ENCODE results near the gene PEF1. TPM values are rescaled to one million over a fixed set of nuclear protein-coding genes. Genes with fewer than 3 reads are reported as not detected.

PEF1 gene
- total and polyA plus RNA-seq, 2 experiments from 2014 or later = 22.3 to 68.5 TPM

GRCh38 chr1:31583082-31583994, 61.3 kb downstream of the PEF1 start:
- H3K27ac Mint-ChIP-seq = peak overlapping the region; percentile 78
- Histone ChIP-seq H3K4me3 (no peak overlapping the region), H3K27me3 (ENCODE audit: insufficient read depth) (peaks cover 3% of the 10 kb centered on the region), H2AFZ (no peak overlapping the region), H4K20me1 (replicated peaks; ENCODE audit: insufficient read depth) (peaks cover 4% of the 10 kb centered on the region; the same call in 1 of the 2 replicates), H3K9me2 (ENCODE audit: insufficient read depth) (no peaks in the 10 kb centered on the region), H3K79me2 (replicated peaks; ENCODE audit: insufficient read depth) (no peaks in the 10 kb centered on the region), H3K4me2 (0 out of 2 replicates have a peak overlapping the region, but pooled peaks have one; percentile 66), H3F3A (replicated peaks; ENCODE audit: low read depth) (peaks cover 7% of the 10 kb centered on the region), H3K36me3 (ENCODE audit: insufficient read depth) (no peaks in the 10 kb centered on the region), H3K27ac (ENCODE audit: low read depth) (no peak overlapping the region), H3K4me1 (ENCODE audit: insufficient read depth) (peaks cover 49% of the 10 kb centered on the region)
- peaks cover 39% of the 10 kb centered on the region for H3K4me1 Mint-ChIP-seq
- no peak overlapping the region; the same call in 2 of the 3 replicates for H3K4me3 Mint-ChIP-seq
- H3K9me3 Mint-ChIP-seq = no peaks in the 10 kb centered on the region
- ATAC-seq (no peak), DNase-seq (ENCODE audit: low spot score) (no peak)
- peaks cover 17% of the 10 kb centered on the region for H3K27me3 Mint-ChIP-seq (ENCODE audit: insufficient read depth, low read depth, poor library complexity)
- no peak for TF ChIP-seq JUNB (IDR thresholded peaks at IDR 0.05; ENCODE audit: unreplicated experiment)
- no peak for TF ChIP-seq EZH2phosphoT487 (IDR thresholded peaks at IDR 0.05; ENCODE audit: unreplicated experiment)
- no peak for TF ChIP-seq ETS1 (IDR thresholded peaks at IDR 0.05)
- TF ChIP-seq CREB1 (CRISPR knock-in tag; IDR thresholded peaks at IDR 0.05; ENCODE audit: low read depth) = no peak
- TF ChIP-seq NANOG (IDR thresholded peaks at IDR 0.05; ENCODE audit: borderline replicate concordance) = no peak
- no peak for TF ChIP-seq ZNF331 (CRISPR knock-in tag; IDR thresholded peaks at IDR 0.05; ENCODE audit: low read depth)
- no peak for TF ChIP-seq ZNF462 (CRISPR knock-in tag; IDR thresholded peaks at IDR 0.05)
- TF ChIP-seq CTCF (conservative IDR thresholded peaks at IDR 0.05; ENCODE audit: low read depth in 2 of 2) = no peak
- TF ChIP-seq POLR2AphosphoS5 (IDR thresholded peaks at IDR 0.05; ENCODE audit: low read depth) = no peak
- TF ChIP-seq ZNF114 (CRISPR knock-in tag; IDR thresholded peaks at IDR 0.05) = no peak
- no peak for TF ChIP-seq STAT1 (IDR thresholded peaks at IDR 0.05; ENCODE audit: unreplicated experiment)
- TF ChIP-seq REST (IDR thresholded peaks at IDR 0.05; ENCODE audit: unreplicated experiment) = no peak
- no peak for TF ChIP-seq EZH2 (IDR thresholded peaks at IDR 0.05; ENCODE audit: low read depth, unreplicated experiment)
- no peaks in the 10 kb centered on the region for H3K36me3 Mint-ChIP-seq (ENCODE audit: low read depth)

All from GM23338 (cell line).